ENCODE measurements around the gene SLC23A2.

SLC23A2 gene

GRCh38 chr20:4833074-4833728 is 168.1 kb downstream of the SLC23A2 start:
- H3K4me1 ChIP-seq (ENCODE audit: insufficient read depth, insufficient read length), result peaks cover 5% of the 10 kb centered on the region
- no peaks in the 10 kb centered on the region for H3K9me3 ChIP-seq (ENCODE audit: insufficient read depth, low read length)
- no peak for DNase-seq (ENCODE audit: low read depth, low spot score)
- no peaks in the 10 kb centered on the region for H3K36me3 ChIP-seq (ENCODE audit: insufficient read depth, insufficient read length, low read length)
- no peak for TF ChIP-seq ZNF274 (IDR thresholded peaks at IDR 0.05; ENCODE audit: low read depth, low read length)
- TF ChIP-seq YY1 (IDR thresholded peaks at IDR 0.05; ENCODE audit: insufficient read depth, insufficient read length), result no peak
- no peak for TF ChIP-seq SUZ12 (IDR thresholded peaks at IDR 0.05; ENCODE audit: extremely low read depth, insufficient read depth, insufficient read length)
- no peak overlapping the region for H3K4me3 ChIP-seq (ENCODE audit: insufficient read length, low read depth)
- no peaks in the 10 kb centered on the region for H3K27me3 ChIP-seq (ENCODE audit: insufficient read depth, insufficient read length)
- H3K9ac ChIP-seq (ENCODE audit: insufficient read length, low read depth), result no peak overlapping the region

GRCh38 chr20:4832469-4832868 is 168.8 kb downstream of the SLC23A2 start:
- Histone ChIP-seq H3K27me3 (ENCODE audit: insufficient read depth, insufficient read length) (no peaks in the 10 kb centered on the region), H3K36me3 (ENCODE audit: insufficient read depth, insufficient read length, low read length) (no peaks in the 10 kb centered on the region), H3K9ac (ENCODE audit: insufficient read length, low read depth) (no peak overlapping the region), H3K4me3 (ENCODE audit: insufficient read length, low read depth) (no peak overlapping the region), H3K9me3 (ENCODE audit: insufficient read depth, low read length) (no peaks in the 10 kb centered on the region), H3K4me1 (ENCODE audit: insufficient read depth, insufficient read length) (peaks cover 5% of the 10 kb centered on the region)
- DNase-seq (ENCODE audit: low read depth, low spot score), result no peak
- TF ChIP-seq ZNF274 (IDR thresholded peaks at IDR 0.05; ENCODE audit: low read depth, low read length) (no peak), SUZ12 (IDR thresholded peaks at IDR 0.05; ENCODE audit: extremely low read depth, insufficient read depth, insufficient read length) (no peak), YY1 (IDR thresholded peaks at IDR 0.05; ENCODE audit: insufficient read depth, insufficient read length) (no peak)

GRCh38 chr20:4830696-4831095 is 170.6 kb downstream of the SLC23A2 start:
- no peaks in the 10 kb centered on the region for H3K36me3 ChIP-seq (ENCODE audit: insufficient read depth, insufficient read length, low read length)
- TF ChIP-seq ZNF274 (IDR thresholded peaks at IDR 0.05; ENCODE audit: low read depth, low read length), result no peak
- TF ChIP-seq SUZ12 (IDR thresholded peaks at IDR 0.05; ENCODE audit: extremely low read depth, insufficient read depth, insufficient read length), result no peak
- TF ChIP-seq YY1 (IDR thresholded peaks at IDR 0.05; ENCODE audit: insufficient read depth, insufficient read length), result no peak
- no peak for DNase-seq (ENCODE audit: low read depth, low spot score)
- H3K9me3 ChIP-seq (ENCODE audit: insufficient read depth, low read length), result no peaks in the 10 kb centered on the region
- no peak overlapping the region for H3K9ac ChIP-seq (ENCODE audit: insufficient read length, low read depth)
- H3K27me3 ChIP-seq (ENCODE audit: insufficient read depth, insufficient read length), result no peaks in the 10 kb centered on the region
- no peak overlapping the region for H3K4me3 ChIP-seq (ENCODE audit: insufficient read length, low read depth)
- peaks cover 5% of the 10 kb centered on the region for H3K4me1 ChIP-seq (ENCODE audit: insufficient read depth, insufficient read length)

- no peaks in the 10 kb centered on the region for H3K36me3 ChIP-seq (ENCODE audit: insufficient read depth, insufficient read length, low read length)
- no peak for DNase-seq (ENCODE audit: low read depth, low spot score)
- peaks cover under 1% of the 10 kb centered on the region for H3K4me1 ChIP-seq (ENCODE audit: insufficient read depth, insufficient read length)
- TF ChIP-seq SUZ12 (IDR thresholded peaks at IDR 0.05; ENCODE audit: extremely low read depth, insufficient read depth, insufficient read length), result no peak
- no peak for TF ChIP-seq YY1 (IDR thresholded peaks at IDR 0.05; ENCODE audit: insufficient read depth, insufficient read length)
- TF ChIP-seq ZNF274 (IDR thresholded peaks at IDR 0.05; ENCODE audit: low read depth, low read length), result no peak
- H3K4me3 ChIP-seq (ENCODE audit: insufficient read length, low read depth), result no peak overlapping the region
- no peaks in the 10 kb centered on the region for H3K27me3 ChIP-seq (ENCODE audit: insufficient read depth, insufficient read length)
- no peaks in the 10 kb centered on the region for H3K9me3 ChIP-seq (ENCODE audit: insufficient read depth, low read length)
- H3K9ac ChIP-seq (ENCODE audit: insufficient read length, low read depth), result no peak overlapping the region
Observed at GRCh38 chr20:4830259-4830658, 171.1 kb downstream of the SLC23A2 start.

GRCh38 chr20:4829514-4830215 is 171.6 kb downstream of the SLC23A2 start:
- H3K4me3 ChIP-seq (ENCODE audit: insufficient read length, low read depth), result no peak overlapping the region
- TF ChIP-seq YY1 (IDR thresholded peaks at IDR 0.05; ENCODE audit: insufficient read depth, insufficient read length) (no peak), ZNF274 (IDR thresholded peaks at IDR 0.05; ENCODE audit: low read depth, low read length) (no peak), SUZ12 (IDR thresholded peaks at IDR 0.05; ENCODE audit: extremely low read depth, insufficient read depth, insufficient read length) (no peak)
- H3K27me3 ChIP-seq (ENCODE audit: insufficient read depth, insufficient read length), result no peaks in the 10 kb centered on the region
- H3K36me3 ChIP-seq (ENCODE audit: insufficient read depth, insufficient read length, low read length), result no peaks in the 10 kb centered on the region
- H3K4me1 ChIP-seq (ENCODE audit: insufficient read depth, insufficient read length), result peaks cover under 1% of the 10 kb centered on the region
- H3K9ac ChIP-seq (ENCODE audit: insufficient read length, low read depth), result no peak overlapping the region
- DNase-seq (ENCODE audit: low read depth, low spot score), result no peak
- no peaks in the 10 kb centered on the region for H3K9me3 ChIP-seq (ENCODE audit: insufficient read depth, low read length)

- Histone ChIP-seq H3K4me3 (ENCODE audit: insufficient read length, low read depth) (no peak overlapping the region), H3K27me3 (ENCODE audit: insufficient read depth, insufficient read length) (no peaks in the 10 kb centered on the region), H3K36me3 (ENCODE audit: insufficient read depth, insufficient read length, low read length) (no peaks in the 10 kb centered on the region), H3K9ac (ENCODE audit: insufficient read length, low read depth) (no peak overlapping the region), H3K4me1 (ENCODE audit: insufficient read depth, insufficient read length) (peaks cover 4% of the 10 kb centered on the region), H3K9me3 (ENCODE audit: insufficient read depth, low read length) (no peaks in the 10 kb centered on the region)
- no peak for TF ChIP-seq YY1 (IDR thresholded peaks at IDR 0.05; ENCODE audit: insufficient read depth, insufficient read length)
- no peak for TF ChIP-seq ZNF274 (IDR thresholded peaks at IDR 0.05; ENCODE audit: low read depth, low read length)
- TF ChIP-seq SUZ12 (IDR thresholded peaks at IDR 0.05; ENCODE audit: extremely low read depth, insufficient read depth, insufficient read length), result no peak
- DNase-seq (ENCODE audit: low read depth, low spot score), result no peak
Observed at GRCh38 chr20:4828830-4829513, 172.3 kb downstream of the SLC23A2 start.

- no peak overlapping the region for H3K9ac ChIP-seq (ENCODE audit: insufficient read length, low read depth)
Observed at GRCh38 chr20:4821590-4821989, 179.7 kb downstream of the SLC23A2 start.

More at GRCh38 chr20:4821590-4821989, 179.7 kb downstream of the SLC23A2 start:
- Histone ChIP-seq H3K27me3 (ENCODE audit: insufficient read depth, insufficient read length) (peaks cover 28% of the 10 kb centered on the region), H3K4me3 (ENCODE audit: insufficient read length, low read depth) (no peak overlapping the region), H3K36me3 (ENCODE audit: insufficient read depth, insufficient read length, low read length) (peaks cover 4% of the 10 kb centered on the region), H3K4me1 (ENCODE audit: insufficient read depth, insufficient read length) (peaks cover 4% of the 10 kb centered on the region), H3K9me3 (ENCODE audit: insufficient read depth, low read length) (no peaks in the 10 kb centered on the region)
- DNase-seq (ENCODE audit: low read depth, low spot score), result no peak
- no peak for TF ChIP-seq ZNF274 (IDR thresholded peaks at IDR 0.05; ENCODE audit: low read depth, low read length)

Data from NT2/D1 (cell line).